KG1 (cell line): Measurements from ENCODE around the gene DMRT2.

Source experiments
- DNase-seq: peaks from one replicate; lab custom pipeline; 2025; lab: John Stamatoyannopoulos, UW

The DMRT2 gene

DNA sequence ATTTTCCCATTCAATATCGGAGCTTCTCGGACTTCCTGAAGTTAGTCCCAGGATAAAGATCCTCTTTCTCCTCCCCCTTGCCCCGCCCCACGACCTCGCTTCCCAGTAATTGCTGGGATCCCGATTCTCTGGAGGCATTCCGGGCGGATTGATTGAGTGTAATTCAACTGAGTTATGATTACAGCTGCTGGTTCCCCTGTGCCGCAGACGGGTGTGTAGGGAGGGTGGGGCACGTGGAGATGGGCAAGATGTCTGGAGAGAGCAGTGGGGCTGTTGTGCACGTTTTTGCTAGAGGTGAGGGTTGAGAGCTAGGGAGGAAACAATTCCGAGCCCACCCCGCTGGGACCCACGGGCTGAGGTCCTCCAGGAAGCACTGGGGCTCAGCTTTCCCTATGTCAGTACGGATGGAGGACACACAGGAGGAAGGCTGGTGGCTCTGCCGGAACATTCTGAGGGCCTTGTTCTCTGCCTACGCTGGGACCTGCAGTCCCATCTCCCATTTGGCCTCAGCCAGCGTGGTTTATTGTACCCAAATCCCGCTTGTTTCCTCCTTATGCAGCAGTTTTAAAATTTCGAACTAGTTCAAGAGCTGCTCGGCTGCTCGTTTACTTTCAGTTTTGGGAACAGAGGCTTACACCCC is 2.4 kb upstream of the DMRT2 start:
- DNase-seq, result no peak

DNA sequence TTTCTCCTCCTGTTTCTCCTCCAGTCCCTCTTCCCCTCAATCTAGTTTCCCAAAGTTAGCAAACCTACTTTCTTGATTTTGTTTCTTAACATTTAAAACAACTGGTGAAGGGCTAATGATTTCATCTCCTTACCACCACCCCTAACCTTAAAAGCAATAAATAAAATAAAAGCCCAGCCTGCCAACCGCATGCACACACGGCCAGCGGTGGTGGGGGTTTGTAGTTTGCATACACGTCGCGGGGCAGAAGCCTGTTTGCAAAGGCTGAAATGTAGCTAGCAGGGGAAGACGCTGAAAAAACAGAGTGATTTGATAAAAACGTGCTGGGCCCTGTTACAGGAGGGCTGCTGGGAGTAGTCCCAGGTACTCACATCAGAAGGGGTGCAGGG is 1.9 kb upstream of the DMRT2 start:
- no peak for DNase-seq

DNA sequence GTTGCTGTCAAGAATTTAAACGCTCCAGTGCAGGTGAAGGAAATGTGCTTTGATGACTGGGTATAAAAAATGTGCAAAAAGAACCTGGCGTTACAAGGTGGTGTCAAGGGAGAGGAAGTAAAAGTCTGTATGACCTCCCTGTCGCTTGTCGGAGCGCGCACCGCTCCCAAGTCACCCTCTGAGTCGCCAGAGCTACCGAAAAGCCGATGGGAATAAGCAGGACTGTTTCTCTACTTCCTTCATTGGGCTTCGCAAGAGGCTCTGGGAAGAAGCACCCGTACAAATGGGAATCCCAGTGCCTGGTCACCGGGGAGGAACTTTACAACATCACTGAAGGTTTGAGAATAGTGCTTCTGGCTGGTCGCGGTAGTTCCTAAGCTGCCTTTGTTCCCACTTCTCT is 1.3 kb upstream of the DMRT2 start:
- DNase-seq, result no peak

DNA sequence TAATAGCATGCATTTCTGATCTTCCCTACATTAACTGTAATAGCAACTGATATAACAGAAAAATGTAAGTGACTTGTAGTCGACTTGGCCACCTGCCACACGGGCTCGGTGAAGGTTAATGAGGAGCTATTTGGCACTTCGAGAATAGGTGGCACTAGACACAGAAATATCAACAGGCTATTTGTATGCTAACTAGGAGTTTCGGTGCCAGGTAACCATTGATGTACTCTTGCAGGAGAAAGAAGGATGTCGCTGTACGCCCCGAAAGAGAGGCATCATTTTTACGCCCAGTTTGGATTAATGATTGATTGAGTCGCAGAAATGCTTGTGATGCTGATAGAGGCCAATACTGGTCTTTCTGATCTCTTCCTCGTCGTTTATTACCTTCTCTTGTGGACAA is 516 bp upstream of the DMRT2 start:
- DNase-seq, result no peak

DNA sequence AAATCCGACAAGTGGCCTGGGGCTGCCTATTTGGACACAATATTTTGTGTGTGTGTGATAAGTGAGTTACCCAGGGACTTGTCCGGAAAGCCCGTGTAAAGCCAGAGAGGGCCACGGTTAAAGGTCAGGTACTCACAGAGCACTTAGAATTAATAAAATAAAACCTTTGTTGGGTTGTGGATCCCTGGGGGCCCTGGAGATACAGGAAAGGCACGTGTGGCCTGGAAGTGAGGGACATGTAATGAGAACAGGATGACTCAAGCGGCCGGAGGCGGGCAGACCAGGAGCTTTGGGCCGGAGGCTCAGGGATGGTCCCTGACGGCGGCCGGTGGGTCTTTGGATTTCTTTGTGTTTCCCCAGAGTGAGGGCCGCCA is 1.0 kb downstream of the DMRT2 start:
- DNase-seq, result no peak

DNA sequence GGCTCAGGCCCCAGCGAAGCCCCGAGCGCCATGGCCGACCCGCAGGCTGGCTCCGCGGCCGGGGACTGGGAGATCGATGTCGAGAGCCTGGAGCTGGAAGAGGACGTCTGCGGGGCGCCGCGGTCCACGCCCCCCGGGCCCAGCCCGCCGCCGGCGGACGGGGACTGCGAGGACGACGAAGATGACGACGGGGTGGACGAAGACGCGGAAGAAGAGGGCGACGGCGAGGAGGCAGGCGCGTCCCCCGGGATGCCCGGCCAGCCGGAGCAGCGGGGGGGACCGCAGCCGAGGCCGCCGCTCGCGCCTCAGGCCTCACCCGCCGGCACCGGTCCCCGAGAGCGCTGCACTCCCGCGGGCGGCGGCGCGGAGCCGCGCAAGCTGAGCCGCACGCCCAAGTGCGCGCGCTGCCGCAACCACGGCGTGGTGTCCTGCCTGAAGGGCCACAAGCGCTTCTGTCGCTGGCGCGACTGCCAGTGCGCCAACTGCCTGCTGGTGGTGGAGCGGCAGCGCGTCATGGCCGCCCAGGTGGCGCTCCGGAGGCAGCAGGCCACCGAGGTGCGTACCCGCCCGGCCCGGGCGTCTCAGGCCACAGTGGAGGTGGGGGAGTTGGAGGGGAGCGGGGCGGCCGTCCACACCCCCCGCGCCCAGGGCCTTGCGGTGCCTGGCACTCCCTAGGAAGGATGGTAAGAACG is 1.6 kb downstream of the DMRT2 start:
- no peak for DNase-seq

DNA sequence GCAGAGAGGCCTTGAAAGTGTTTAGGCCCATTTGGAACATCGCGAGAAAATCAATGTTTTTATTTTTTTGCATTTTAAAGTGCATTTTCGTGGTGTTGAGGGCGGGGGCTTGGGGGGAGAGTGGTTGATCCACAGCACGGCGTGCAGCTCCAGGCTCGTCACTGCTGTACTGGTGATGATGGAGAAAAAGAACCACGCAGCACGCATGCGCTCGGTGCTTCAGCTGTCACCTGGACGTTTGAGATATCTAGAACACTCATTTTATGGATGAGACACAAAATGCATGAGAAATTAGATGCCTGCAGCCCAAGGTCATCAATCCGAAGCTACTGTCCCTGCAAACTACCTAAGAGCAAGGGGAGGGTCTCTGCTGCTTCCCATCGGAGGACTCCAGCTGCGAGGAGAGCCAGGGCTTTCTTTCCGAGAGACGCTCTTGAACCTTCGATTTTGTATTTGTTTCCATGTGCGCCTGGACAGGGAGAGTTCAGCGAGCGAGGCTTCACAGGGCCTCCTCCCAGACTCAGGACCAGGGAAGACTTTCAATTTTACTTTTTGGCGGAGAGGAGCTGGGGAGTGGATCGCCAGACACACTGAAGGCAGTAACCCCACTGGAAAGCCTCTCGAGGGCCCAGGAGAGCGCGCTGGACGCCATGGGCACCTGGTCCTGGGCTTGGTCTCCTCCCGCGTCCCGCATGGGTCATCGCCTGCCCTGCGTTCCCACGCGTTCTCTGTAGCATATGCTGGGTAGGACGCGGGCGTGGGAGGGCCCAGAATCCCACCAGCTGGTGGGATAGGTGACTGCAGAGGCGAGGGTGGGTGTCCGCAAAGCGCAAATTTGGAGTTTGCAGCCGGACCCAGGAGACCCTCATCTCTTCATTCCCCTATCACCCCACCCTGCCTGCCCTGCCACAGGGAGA is 2.5 kb downstream of the DMRT2 start:
- no peak for DNase-seq

DNA sequence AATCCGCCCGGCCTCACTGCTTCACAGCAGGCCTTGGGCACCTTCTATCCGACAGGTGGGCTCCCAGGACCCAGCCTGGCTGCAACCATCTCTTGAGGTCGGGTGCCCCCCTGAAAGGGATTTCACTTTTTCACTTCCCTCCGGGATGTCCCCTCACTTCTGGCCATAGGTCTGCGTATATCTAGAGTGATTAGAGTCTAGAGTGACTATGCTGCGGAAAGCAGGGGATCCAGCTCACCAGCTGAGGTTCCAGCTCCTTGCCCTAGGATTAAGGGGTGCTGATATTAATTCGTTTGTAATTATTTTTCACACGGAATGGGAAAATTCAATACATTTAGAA is 3.1 kb downstream of the DMRT2 start:
- no peak for DNase-seq

DNA sequence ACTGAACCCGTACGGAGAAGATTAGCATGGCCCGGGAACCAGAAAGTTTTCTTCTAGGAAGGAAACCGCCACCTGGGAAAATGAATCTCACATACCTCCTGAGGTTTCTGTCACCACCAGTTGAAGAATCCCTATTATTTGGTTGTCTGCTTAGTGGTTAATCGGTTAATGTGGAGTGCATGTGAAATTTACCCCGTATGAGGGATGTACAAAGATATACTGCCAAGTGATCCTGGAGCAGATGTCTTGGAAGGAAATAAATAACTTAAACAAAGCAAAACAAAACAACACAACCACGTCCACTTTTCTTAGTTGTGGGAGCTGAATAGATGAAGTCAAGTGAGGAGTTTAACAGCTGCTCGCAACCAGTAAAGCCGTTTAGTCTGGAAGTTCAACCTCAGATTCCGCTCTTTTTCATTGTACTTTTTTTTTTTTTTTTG is 3.8 kb downstream of the DMRT2 start:
- no peak for DNase-seq

DNA sequence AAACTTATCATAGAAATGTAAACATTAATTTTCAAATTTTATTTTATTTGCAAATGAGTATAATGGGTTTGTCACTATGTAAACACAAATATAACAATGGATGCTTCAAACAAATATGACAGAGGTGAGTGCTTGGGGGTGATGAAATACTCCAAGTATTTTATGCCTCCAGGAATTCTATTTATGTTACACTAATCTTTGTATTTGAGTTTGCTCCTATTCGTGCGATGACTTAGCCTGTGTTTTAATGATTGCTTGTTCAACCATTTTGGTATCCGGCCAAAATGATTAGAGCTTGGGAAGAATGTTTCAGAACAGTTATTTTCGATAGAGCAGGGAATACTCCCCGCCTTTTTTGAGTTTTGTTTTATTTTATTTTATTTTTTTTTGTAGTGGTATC is 5.0 kb downstream of the DMRT2 start:
- no peak for DNase-seq

DNA sequence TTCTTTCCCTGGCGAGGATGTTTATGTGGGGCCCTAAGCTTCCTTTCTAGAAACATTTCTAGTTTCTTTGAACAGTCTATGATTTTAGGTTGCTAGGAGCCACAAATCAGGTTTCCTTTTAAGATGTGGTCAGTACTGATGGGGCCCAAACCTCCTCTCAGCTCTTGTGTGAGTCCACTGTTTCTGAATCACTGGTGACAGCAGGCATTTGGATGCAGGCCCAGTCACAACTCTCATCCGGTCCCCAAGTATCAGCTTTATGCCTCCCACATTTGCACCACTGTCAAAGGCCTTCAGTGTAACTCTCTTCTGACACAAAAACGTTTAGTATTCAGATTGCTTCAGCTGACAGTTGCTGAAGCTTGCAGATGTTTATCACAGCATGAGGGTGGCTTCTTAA is 7.8 kb downstream of the DMRT2 start:
- no peak for DNase-seq

DNA sequence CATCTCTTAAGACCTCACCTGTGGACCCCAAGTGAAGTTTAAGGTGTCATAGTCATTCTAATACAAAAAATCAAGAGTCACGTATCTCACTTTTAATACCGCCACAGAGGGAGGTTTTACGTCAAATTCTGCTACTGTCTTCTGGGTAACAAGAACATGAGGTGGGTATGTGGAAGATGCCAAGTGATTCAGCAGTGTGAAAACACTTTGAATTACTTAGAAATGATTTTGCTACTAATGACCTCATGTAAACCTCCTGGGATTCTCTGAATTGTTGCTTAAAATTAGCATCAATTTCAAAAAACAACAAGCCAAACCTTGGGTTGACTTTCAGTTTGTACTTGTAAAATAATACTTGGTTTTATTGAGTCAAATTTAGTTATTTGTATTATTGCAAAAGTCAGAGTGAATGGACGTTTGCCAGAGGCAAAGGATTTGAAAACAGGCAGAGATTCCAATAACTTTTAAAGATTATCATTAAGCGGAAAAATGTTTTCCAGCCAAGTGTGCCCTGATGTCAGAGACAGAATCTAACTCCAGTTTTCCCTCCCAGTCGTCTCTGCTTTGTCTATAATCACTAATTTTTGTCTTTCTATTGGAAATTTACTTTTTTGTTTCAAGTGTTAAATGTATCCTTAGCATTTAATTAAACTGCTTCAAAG is 8.8 kb downstream of the DMRT2 start:
- no peak for DNase-seq

DNA sequence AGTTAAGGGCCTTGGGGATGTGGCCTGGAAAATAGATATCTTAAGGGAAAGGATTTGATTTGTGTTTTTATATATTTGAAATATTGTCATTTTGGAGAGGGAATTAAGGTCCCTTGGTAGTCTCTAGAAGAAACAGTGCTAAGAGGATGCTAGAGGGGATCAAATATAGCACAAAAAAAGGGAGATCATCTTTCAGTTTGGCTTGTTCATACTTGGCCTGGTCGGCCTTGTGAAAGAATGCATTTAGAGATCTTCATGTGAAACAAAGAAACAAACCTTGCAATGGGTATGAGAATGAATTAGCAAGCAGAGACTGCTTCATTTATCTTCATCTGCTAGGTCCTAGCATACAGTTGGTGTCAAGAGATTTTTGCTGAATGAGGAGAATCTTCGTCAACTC is 15.0 kb downstream of the DMRT2 start:
- no peak for DNase-seq

DNA sequence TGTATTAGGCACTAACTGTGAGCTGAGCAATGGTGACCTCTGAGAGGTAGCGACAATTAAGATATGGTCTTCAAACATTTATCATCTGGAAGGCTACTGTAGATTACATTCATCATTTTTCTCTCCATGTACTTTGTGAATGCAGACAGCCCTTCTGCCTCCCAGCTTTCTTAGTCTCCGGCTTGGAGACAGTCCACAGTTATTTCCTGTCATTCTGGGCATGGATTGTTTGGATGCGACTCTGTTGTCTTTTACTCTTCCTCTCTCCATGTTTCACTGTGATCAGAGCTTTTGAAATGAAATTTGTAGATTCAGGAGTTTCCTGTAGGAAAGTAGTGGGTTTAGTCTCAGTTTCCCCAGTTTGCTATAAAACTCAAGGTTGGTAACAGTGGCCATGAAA is 20.5 kb downstream of the DMRT2 start:
- no peak for DNase-seq

DNA sequence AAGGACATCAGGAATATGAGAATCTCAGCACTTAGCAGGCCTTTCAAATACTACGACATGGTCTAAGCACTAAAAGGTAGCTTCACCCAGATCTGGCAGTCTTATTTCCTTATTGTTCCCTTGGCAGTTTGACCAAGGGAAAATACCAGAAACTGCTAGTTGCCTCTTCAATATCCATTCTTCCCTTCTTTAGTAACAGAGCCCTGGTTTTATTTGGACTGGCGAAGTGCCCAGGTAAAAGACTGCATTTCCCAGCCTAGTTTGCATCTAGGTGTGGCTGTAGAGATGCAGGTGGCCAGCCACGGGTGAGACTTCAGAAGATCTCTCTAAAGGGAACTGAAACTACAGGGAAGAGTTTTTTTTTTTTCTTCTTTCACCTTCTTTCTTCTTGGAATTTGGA is 21.6 kb downstream of the DMRT2 start:
- DNase-seq, result no peak

DNA sequence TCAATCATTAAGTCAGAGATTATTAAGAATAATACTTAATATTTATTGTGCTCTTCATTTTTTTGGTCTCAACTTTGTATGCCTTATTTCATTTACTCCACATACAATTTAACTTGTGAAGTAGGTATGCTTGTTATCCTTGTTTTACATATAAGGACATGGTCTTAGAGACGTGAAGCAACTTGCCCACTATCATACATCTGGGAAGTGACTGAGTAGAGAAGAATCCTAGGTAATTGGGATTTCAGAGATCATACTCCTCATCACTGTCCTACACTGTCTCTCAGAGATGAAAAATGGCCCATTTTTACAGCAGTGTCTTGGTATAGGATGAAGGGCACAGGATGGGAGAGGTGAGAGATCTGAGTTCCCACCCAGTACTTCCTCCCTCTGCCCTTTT is 23.3 kb downstream of the DMRT2 start:
- DNase-seq, result no peak

DNA sequence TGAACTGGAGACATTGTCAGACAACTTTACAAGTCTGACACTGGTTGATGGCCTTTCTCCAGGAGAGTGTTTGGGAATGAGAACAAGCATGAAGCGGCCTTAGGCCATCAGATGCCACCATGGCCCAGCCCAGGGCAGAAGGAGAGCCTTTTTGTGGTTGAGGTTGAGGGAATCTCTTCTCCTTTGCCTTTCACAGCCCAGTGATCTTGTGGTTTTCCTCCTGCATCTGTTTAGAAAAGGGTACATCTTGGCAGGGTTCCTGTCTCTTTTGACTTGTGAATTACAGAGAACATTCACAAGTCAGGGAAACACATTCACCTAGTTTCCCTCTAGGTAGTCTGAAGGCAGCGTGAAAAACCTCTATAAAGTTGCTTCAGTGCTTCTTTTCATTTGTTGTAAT is 27.5 kb downstream of the DMRT2 start:
- DNase-seq, result no peak

DNA sequence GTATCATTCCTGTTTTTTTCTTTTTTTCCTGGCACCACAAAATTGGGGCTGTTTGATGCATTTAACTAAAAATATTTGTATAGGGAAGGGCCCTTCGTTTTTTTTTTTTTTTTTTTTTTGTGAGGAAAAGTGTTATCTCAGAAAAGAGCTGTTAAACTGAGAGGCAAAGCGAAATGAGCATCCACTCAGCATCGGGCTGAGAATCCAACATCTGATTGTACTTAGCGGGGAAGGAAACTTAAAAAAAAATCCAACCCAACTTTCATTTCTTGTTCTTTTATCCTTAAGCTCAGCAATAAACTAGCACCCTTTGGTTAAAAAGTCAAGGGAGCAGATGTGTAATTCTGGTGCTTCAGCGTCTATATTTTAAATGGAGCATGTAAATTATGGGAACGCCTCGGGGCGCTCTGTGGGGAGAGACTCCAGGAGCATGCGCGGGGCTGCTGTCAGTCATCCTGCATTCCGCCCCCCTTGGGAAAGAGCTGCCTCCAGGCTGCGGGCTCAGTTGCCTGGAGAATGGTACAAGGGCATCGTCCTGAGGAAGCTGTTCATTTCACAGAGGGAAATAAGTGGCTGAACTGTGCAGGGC is 33.3 kb downstream of the DMRT2 start:
- no peak for DNase-seq

DNA sequence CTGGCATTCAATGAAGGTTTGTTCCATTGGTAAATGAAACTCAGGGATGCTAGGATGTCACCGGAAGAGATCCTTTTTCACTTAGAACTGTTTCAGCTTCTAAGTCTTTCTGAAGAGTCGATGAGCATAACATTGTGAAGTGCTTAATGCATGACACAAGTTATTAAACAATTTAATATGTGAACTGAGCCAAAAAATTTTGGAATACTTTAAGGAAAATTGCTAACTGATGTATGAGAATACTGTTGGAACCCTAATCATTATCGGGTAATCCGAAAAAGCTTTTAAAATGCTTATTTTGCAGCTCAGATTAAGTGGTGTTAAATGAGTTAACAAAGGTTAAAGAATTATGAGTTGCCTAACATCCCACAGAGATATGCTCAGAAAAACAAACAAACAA is 34.9 kb downstream of the DMRT2 start:
- DNase-seq, result no peak

DNA sequence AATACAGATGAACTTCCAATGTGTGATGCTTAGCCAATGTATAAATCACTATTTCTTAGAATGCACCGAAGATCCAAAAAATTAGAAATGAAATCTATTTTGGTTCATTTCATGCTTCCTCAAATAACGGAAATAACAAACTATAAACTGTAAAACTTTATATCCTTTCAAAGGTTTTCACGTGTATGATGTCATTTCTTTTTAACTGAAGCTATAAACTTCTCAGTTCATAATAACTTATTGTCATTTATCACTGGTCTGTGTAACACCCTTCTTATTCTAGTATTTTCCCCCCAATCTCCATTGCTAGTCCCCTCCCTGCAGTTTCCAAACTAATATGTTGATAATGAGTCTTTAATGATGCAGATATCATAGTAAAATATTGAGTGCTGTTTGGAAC is 36.4 kb downstream of the DMRT2 start:
- DNase-seq, result no peak

DNA sequence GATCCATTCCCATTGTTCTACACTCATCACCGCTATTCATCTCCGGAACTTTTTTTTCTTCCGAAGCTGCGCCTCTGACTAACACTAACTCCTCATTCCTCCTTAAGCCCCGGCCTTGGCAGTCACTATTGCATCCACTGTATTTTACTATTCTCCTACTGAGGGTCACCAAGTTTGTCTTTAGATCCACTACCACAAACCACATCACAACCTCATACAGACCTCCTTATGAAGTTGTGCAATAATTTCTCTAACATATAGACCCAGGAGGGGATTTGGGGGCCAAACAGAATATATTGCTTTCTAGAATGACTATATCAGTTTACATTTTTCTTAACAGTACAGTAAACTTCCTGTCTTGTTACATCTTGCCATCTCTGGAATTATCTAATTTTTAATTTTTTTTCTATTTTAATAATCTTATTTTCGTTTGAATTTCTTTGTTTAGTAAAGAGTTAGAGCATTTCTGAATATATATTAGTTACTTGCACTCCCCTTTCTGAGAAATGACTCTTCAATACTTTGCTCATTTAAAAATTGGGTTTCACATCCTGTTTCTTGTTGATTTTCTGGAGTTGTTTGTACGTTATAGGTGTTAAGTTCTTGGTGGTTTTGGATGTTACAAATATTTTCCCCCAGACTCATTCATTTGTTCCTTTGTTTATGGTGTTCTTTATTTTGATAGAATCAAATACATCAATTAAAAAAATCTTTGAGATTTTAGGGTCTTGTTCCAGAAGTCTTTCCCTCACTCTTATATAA is 37.1 kb downstream of the DMRT2 start:
- DNase-seq, result no peak

DNA sequence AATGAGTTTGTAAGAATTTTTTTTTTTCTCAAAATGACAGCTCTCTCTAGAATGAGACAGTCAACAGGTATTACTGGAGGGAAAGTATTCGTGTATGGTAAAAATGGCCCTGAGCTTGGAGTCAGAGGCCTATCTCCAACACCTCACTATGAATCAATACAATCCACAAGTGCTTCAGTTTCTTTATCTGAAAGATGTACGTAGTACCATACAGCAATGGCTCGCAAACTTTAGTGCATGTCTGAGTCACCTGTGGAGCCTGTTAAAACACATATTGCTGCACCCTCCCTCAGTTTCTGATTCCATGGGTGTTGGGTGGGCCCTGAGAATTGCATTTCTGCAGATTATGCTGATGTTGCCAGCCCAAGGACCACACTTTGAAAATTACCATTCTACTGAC is 44.6 kb downstream of the DMRT2 start:
- DNase-seq, result no peak
